Aorta (tissue), 5 donors: Measurements from ENCODE around the gene USP7. TPM values are rescaled to one million over a fixed set of nuclear protein-coding genes. Genes with fewer than 3 reads are reported as not detected.

Source experiments
- ATAC-seq: fragments of 200-7000 bp; cut with Tn5 transposase; one replicate; pipeline ENCODE4 v1.9.1; 2022; ENCODE audit warnings: moderate library complexity; ENCODE audit not compliant: low FRiP score
- DNase-seq, 2 donors: peaks; one replicate each; pipeline ENCODE4 v3.0.0-alpha.2; 2020
- H3K27ac ChIP-seq, 2 donors: one replicate each; pipeline ENCODE4 v1.5.1; 2013; ENCODE audit warnings: low read length in 2 of 2, mild to moderate bottlenecking in 2 of 2, moderate library complexity in 2 of 2, control low read depth in 1 of 2, inconsistent platforms in 1 of 2, low read depth in 1 of 2
- H3K27me3 ChIP-seq, 2 donors: one replicate each; pipeline ENCODE4 v1.6.1; 2013; ENCODE audit warnings: control low read depth in 1 of 2, low read length in 1 of 2, mild to moderate bottlenecking in 1 of 2, moderate library complexity in 1 of 2; ENCODE audit not compliant: insufficient read depth in 2 of 2, control insufficient read depth in 1 of 2
- H3K36me3 ChIP-seq, 2 donors: one replicate each; pipeline ENCODE4 v1.6.1; 2013; ENCODE audit warnings: control low read depth in 1 of 2, low read length in 1 of 2, mild to moderate bottlenecking in 1 of 2; ENCODE audit not compliant: insufficient read depth in 2 of 2, control insufficient read depth in 1 of 2
- H3K4me1 ChIP-seq, 2 donors: one replicate each; pipeline ENCODE4 v1.6.1; 2013; ENCODE audit warnings: low read length in 2 of 2, control low read depth in 1 of 2, mild to moderate bottlenecking in 1 of 2, moderate library complexity in 1 of 2; ENCODE audit not compliant: insufficient read depth in 2 of 2, control insufficient read depth in 1 of 2
- H3K4me3 ChIP-seq, 2 donors: one replicate each; pipeline ENCODE4 v1.5.1; 2013; ENCODE audit warnings: low read length in 2 of 2, control low read depth in 1 of 2, mild to moderate bottlenecking in 1 of 2
- H3K9me3 ChIP-seq: one replicate; pipeline ENCODE4 v1.6.1; 2013; ENCODE audit warnings: mild to moderate bottlenecking, low read length; ENCODE audit not compliant: control insufficient read depth
- WGBS, 2 donors: extraction: QIAGEN DNeasy Blood & Tissue Kit; methylation state at CpG; one replicate each; pipeline ENCODE4 v1.1.7; 2013; 5-methylcytosine and 5-hydroxymethylcytosine counted together
- intact Hi-C, 2 donors: fragments of 100-400 bp; cut with DNase I; formaldehyde crosslinking; loops; one replicate each; pipeline versions ENCODE4 v1.14.2 to v1.15.0; 2022
- polyA plus RNA-seq, 2 donors: library from polyadenylated mRNA; stranded (reverse); fragments of 200-250 nt; gene quantifications; one replicate each; pipeline ENCODE4 v1.2.3, GENCODE V29; 2013
- total RNA-seq, 2 donors: library from RNA; stranded (reverse); fragmentation: NEBNext Ultra II Directional; extraction: Animal tissue kit (Norgen Biotek cat#: 25700); gene quantifications; one replicate each; pipeline ENCODE4 v1.2.1, GENCODE V29; 2021
- donor health status: healthy with polysubstance abuse.
- donor health status: Bipolar disorder and iron deficiency.
- donor health status: DM: no; HTN: no; CAD: no.
- donor health status: DM: no; HTN: no; CAD: no.
- donor health status: DM: yes; HTN: yes; CAD: no.

Gene USP7
- total and polyA plus RNA-seq, 4 donors, result 18.0 to 110 (median 72.3) TPM

DNA sequence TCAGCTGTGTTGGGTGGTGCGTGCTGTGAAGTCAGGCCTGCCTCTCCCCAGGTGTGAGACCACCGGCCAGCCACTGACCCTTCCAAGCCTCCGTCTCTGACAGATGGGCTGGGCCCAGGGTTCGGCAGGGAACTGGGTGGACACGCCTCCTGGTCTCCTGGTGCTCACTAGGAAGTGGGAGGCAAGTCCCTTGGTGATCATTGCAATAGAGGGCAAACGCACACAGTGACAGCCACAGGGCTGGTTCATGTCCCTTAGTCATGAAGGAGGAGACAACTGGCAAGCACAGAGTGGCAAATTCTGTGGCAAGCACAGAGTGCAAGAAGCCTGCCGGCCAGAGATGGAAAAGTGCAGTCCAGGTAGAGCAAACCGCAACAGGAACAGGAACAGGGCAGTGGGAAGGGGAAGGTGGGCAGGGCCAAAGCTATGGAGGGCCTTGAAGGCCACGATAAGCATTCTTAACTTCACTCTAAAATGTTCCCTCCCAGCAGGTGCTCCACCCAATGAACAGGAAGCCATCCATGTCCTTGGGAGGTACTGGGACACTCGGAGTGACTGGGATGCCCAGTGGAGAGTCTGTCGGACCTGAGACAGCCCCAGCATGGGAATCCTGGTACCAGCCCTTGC, 21.9 kb downstream of the USP7 start:
- 80 to 81% methylated on average over 10 of the region's 11 CpGs for WGBS, 2 donors
- Histone ChIP-seq H3K27me3 (no peaks in the 10 kb centered on the region), H3K27ac (no peak overlapping the region), H3K4me3 (no peak overlapping the region), H3K4me1 (no peaks in the 10 kb centered on the region), H3K36me3 (no peaks in the 10 kb centered on the region), H3K9me3 (no peaks in the 10 kb centered on the region)
- ATAC-seq, result no peak
- DNase-seq, result no peak
- intact Hi-C loops, result no loop called here

DNA sequence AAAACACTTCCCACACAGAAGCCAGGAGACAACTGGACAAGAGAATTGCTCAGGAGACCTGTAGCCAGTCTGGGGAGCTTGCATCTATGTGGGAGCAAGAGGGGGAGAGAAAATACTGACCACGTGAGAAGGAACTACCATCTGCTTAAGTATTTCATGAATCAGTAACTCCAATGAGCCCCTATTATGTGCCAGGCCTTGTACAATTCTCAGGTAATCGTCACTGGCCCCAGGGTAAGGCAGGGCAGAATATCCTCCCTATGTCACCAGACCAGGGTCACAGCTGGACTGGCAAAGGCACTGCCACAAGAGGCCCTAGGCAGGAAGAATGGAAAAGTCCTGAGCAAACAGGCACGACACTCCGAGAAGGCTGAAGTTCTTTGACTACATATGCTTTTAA, 25.9 kb downstream of the USP7 start:
- DNase-seq, result no peak
- 33 to 36% methylated on average over 4 of the region's 4 CpGs for WGBS, 2 donors
- Histone ChIP-seq H3K27ac (no peak overlapping the region), H3K4me1 (peaks cover 0 to 4% of the 10 kb centered on the region in 2 donors), H3K4me3 (no peak overlapping the region), H3K9me3 (no peaks in the 10 kb centered on the region), H3K36me3 (no peaks in the 10 kb centered on the region), H3K27me3 (no peaks in the 10 kb centered on the region)
- ATAC-seq, result no peak
- intact Hi-C loops, result no loop called here

DNA sequence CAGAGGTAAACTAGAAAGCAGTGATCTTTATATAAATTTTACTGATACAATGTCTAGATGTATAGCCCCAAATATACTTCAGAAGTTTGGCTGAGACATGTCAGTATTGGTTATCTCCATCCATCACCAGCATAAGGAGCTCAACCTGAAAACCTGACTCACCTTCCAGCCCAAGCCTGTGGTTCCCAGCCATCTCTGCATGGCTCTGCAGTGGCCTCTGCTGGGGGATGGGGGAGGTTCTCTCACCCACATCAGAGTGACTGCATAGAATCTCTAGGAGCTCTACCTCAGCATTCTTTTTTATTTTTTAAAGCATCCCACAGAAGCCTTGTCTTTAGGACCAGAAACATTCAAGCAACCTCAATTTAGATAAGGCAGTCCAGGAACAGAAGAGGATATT, 27.3 kb downstream of the USP7 start:
- no peak for ATAC-seq
- peaks cover 0 to 4% of the 10 kb centered on the region in 2 donors for H3K4me1 ChIP-seq
- DNase-seq, result no peak

DNA sequence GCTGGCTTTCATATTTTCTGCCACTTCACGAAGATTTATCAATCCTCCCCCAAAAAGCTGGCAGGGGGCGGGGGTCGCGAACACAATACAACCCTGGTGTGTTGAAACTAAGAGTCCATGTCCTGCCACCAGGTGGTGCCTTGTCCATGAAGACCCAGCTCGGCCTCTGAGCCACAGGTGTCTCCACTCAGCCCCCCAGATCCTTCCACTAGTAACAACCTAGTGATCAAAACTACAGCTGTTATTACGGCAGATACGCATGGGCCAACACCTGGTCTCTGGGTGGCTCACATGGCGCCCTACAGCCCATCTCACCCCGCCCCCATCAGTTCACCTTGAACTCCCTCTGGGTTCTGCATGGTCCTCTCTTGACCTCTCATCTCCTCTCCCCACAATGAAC, 27.7 kb downstream of the USP7 start:
- peaks cover 0 to 4% of the 10 kb centered on the region in 2 donors for H3K4me1 ChIP-seq
- intact Hi-C loops, result no loop called here
- WGBS, 2 donors, result 85 to 86% methylated on average over 9 of the region's 9 CpGs
- DNase-seq (no peak), ATAC-seq (no peak)
- H3K4me3 ChIP-seq, result no peak overlapping the region
- H3K27ac ChIP-seq, result no peak overlapping the region
- H3K9me3 ChIP-seq, result no peaks in the 10 kb centered on the region
- no peaks in the 10 kb centered on the region for H3K27me3 ChIP-seq
- no peaks in the 10 kb centered on the region for H3K36me3 ChIP-seq

More for the DNA sequence above, 27.3 kb downstream of the USP7 start:
- intact Hi-C loops, result no loop called here
- Histone ChIP-seq H3K27me3 (no peaks in the 10 kb centered on the region), H3K27ac (no peak overlapping the region), H3K36me3 (no peaks in the 10 kb centered on the region), H3K9me3 (no peaks in the 10 kb centered on the region), H3K4me3 (no peak overlapping the region)

DNA sequence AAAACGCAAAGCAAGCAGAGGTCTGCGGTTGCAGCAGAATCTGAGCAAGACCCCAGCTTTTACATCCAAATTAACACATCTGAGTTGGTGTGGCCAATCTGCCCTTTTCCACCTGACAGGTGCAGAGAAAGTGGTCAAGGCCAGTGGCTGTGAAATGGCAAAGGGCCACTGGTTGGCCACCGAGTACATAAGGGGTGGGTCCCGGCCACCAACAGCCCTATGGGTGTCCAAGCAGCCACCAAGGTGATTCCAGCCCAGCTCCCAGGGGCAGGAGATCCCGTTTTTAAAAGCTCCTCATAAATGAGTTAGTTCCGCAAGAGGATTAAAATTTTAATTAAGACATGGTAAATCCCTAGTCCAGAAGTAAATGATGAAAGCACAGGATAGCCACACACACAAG, 29.1 kb downstream of the USP7 start:
- ATAC-seq (no peak), DNase-seq (no peak)
- Histone ChIP-seq H3K27me3 (no peaks in the 10 kb centered on the region), H3K27ac (no peak overlapping the region), H3K36me3 (peaks cover 0 to 3% of the 10 kb centered on the region in 2 donors), H3K4me3 (no peak overlapping the region), H3K9me3 (no peaks in the 10 kb centered on the region), H3K4me1 (peaks cover 0 to 4% of the 10 kb centered on the region in 2 donors)
- WGBS, 2 donors, result 80 to 82% methylated on average over 6 of the region's 6 CpGs
- intact Hi-C loops, result no loop called here

DNA sequence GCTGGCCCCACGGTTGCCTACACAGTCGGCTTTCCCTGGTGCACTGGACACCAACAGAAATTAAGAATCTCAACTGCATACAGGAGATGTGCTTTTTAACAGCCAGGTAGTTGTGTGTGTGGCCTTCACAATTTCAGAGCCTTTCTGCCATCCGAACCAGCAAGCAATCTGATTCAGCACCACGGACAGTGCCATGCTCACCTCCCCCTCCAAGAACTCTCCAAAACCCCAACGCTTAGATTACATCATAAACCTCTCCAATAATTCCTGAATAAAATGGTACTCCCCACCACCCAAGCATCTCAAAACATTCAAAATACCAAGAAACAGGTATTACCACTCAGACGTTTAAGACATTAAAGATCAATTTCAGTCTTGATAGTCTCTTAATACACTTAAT, 31.8 kb downstream of the USP7 start:
- Histone ChIP-seq H3K27me3 (no peaks in the 10 kb centered on the region), H3K27ac (no peak overlapping the region), H3K4me1 (peaks cover 0 to 4% of the 10 kb centered on the region in 2 donors), H3K9me3 (no peaks in the 10 kb centered on the region), H3K4me3 (no peak overlapping the region), H3K36me3 (peaks cover 2 to 3% of the 10 kb centered on the region in 2 donors)
- WGBS, 2 donors, result 29 to 31% methylated on average over 6 of the region's 6 CpGs
- no peak for ATAC-seq
- intact Hi-C loops, result no loop called here
- DNase-seq, result peak; percentile 67 to 81

DNA sequence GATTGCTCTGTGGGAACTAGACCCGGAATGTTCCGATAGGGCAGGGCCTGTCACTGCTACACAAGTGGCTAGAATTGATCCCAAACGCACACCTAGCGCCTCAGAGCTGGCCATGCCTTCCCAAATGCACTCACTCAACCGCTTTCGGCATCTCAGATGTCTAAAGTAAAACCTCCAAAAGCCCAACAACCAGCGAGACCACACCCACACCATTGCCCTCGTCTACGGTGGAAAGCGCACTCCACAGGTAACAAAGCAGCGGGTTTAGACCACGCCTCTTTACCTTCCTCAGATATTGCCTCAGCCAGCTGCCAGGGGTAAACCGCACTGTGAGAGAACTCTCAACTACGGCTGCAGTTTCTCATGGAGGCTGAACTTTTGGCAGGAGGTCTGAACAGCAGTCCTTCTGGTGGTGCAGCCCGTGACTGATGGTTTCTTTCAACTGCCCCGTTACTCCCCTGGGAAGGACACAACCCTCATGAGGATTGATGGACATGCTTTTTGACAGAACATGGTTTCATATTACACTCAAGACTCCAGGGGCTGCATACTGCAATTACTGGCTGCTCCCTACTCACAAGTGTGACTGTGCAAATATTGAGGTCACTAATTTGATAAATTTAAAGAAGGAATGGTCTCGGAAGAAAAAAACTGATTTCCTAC, 34.5 kb downstream of the USP7 start:
- DNase-seq (no peak), ATAC-seq (no peak)
- intact Hi-C loops, result no loop called here

DNA sequence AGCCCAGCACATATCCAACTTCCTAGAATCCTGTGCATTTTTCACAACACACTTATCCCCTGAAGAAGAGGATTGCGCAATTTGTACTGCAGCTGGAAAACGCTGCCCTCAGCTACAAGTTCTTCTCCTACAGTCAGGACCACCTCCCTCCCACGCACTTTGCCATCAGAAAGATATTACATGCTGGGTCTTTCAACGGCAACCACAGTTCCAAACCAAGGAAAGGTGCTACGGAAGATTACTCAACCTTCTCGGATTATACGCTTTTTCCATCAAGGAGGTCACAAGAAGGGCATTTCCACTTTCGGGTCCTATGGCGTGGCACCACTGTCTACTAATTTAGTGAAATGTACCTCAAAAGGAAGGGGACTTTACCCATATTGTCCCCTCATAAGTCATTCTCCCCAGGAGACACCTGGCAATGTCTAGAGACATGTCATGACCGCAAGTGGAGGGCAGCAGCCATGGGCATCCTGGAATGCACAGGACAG, 35.2 kb downstream of the USP7 start:
- DNase-seq (no peak), ATAC-seq (no peak)
- no peaks in the 10 kb centered on the region for H3K27me3 ChIP-seq
- WGBS, 2 donors, result 91% methylated on average over 10 of the region's 10 CpGs
- peaks cover 0 to 2% of the 10 kb centered on the region in 2 donors for H3K4me1 ChIP-seq
- no peaks in the 10 kb centered on the region for H3K9me3 ChIP-seq
- H3K27ac ChIP-seq, result no peak overlapping the region
- intact Hi-C loops, result no loop called here
- no peak overlapping the region for H3K4me3 ChIP-seq
- peaks cover 2 to 5% of the 10 kb centered on the region in 2 donors for H3K36me3 ChIP-seq

More for the DNA sequence above, 34.5 kb downstream of the USP7 start:
- Histone ChIP-seq H3K4me1 (peaks cover 0 to 2% of the 10 kb centered on the region in 2 donors), H3K4me3 (no peak overlapping the region), H3K9me3 (no peaks in the 10 kb centered on the region), H3K27me3 (no peaks in the 10 kb centered on the region), H3K36me3 (peaks cover 2 to 3% of the 10 kb centered on the region in 2 donors), H3K27ac (no peak overlapping the region)
- 82% methylated on average over 17 of the region's 17 CpGs for WGBS, 2 donors

DNA sequence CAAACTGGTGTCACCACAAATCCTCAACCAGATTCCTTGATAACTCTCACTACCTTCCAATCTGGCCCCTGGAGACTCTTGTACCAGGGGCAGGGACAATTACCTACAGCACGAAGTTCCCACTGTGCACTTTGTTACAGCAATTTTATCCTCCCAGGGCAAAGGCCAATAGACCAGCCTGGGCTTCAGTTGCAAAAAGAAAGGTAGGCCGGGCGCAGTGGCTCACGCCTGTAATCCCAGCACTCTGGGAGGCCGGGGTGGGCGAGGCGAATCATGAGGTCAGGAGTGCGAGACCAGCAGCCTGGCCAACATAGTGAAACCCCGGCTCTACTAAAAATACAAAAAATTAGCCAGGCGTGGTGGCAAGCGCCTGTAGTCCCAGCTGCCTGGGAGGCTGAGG, 36.9 kb downstream of the USP7 start:
- H3K27ac ChIP-seq, result no peak overlapping the region
- no peaks in the 10 kb centered on the region for H3K9me3 ChIP-seq
- no peak for ATAC-seq
- no peaks in the 10 kb centered on the region for H3K27me3 ChIP-seq
- H3K4me3 ChIP-seq, result no peak overlapping the region
- no peak for DNase-seq
- peaks cover 2 to 7% of the 10 kb centered on the region in 2 donors for H3K36me3 ChIP-seq
- intact Hi-C loops, result no loop called here
- H3K4me1 ChIP-seq, result peaks cover 0 to 2% of the 10 kb centered on the region in 2 donors
- WGBS, 2 donors, result 95 to 97% methylated on average over 11 of the region's 11 CpGs
